ENCODE results near the gene SLC12A7.

Gene SLC12A7

DNA sequence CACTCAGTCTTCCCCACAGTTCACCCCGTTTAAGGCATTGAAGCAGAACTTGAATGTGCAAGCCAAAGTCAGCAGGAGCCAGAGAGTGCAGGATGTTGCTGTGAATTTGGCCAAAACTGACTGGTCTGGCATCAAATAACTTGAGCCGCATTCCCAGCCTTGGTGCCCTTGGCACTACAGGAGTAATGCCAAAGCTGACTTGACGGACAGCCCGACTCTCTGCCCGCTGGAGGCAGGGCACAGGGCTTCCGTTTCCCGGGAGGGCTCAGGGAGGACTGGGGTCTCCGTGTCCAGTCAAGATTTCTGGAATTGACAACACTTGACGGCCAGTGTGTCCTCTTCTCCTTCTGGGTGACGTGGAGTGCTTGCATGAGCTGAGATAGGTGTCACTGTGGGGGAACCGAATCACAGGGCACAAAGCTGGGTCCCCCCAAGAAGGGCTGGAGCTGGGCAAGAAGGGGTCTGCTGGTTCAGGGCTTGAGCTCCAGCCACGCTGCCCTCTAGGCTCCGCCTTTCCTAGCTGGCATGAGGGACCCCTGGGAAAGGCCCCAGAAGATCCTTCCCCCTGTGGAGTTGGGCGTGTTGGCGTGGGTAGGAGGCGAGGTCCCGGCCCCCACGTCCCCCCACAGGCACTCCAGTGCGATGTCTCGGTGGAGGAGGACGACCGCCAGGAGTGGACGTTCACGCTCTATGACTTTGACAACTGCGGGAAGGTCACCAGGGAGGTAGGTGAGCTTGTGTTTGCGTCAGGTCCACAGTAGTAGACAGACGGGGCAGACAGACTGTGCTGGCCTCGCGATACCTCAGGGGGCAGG is 78.0 kb downstream of the SLC12A7 start:
- Mint-ChIP-seq H3K4me1 (peaks cover 22% of the 10 kb centered on the region), H3K9me3 (peaks cover 3% of the 10 kb centered on the region), H3K36me3 (ENCODE audit: low read depth) (no peaks in the 10 kb centered on the region), H3K4me3 (no peak overlapping the region), H3K27ac (peak overlapping the region; percentile 83), H3K27me3 (ENCODE audit: low read depth, poor library complexity) (peaks cover 3% of the 10 kb centered on the region)
- no peak for TF ChIP-seq CTCF (IDR thresholded peaks at IDR 0.05)
- peak; percentile 3 for DNase-seq

DNA sequence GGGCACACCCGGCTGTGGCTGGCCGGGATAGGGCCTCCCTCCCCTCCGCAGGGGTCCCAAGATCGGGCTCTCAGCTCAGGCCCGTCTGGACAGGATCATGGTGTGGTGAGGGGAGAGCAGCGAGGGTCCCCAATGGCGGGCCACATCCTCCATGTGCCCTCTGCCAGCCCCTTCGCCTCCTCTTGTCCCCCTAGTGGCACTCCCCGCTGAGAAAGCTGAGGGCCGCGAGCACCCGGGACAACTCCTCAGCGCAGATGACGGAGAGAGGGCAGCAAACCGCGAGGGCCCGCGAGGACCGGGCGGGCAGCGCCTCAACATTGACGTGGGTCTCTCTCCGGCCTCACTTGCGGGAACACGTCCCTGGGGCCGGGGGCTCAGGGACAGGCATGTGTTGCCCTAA is 78.7 kb downstream of the SLC12A7 start:
- Mint-ChIP-seq H3K4me1 (peaks cover 23% of the 10 kb centered on the region), H3K27ac (no peak overlapping the region), H3K36me3 (ENCODE audit: low read depth) (no peaks in the 10 kb centered on the region), H3K4me3 (no peak overlapping the region), H3K27me3 (ENCODE audit: low read depth, poor library complexity) (peaks cover 3% of the 10 kb centered on the region), H3K9me3 (no peaks in the 10 kb centered on the region)
- peak; percentile 0 for DNase-seq
- no peak for TF ChIP-seq CTCF (IDR thresholded peaks at IDR 0.05)

GRCh38 chr5:1032551-1033027 is 79.3 kb downstream of the SLC12A7 start:
- no peak overlapping the region for H3K27ac Mint-ChIP-seq
- peaks cover 23% of the 10 kb centered on the region for H3K4me1 Mint-ChIP-seq
- no peaks in the 10 kb centered on the region for H3K9me3 Mint-ChIP-seq
- H3K27me3 Mint-ChIP-seq (ENCODE audit: low read depth, poor library complexity): peaks cover 3% of the 10 kb centered on the region
- no peak for TF ChIP-seq CTCF (IDR thresholded peaks at IDR 0.05)
- no peak for DNase-seq
- no peaks in the 10 kb centered on the region for H3K36me3 Mint-ChIP-seq (ENCODE audit: low read depth)
- H3K4me3 Mint-ChIP-seq: no peak overlapping the region

- peaks cover 23% of the 10 kb centered on the region for H3K4me1 Mint-ChIP-seq
- no peak for TF ChIP-seq CTCF (IDR thresholded peaks at IDR 0.05)
- H3K27ac Mint-ChIP-seq: no peak overlapping the region
- H3K27me3 Mint-ChIP-seq (ENCODE audit: low read depth, poor library complexity): peaks cover 3% of the 10 kb centered on the region
- no peak overlapping the region for H3K4me3 Mint-ChIP-seq
- H3K36me3 Mint-ChIP-seq (ENCODE audit: low read depth): no peaks in the 10 kb centered on the region
- no peaks in the 10 kb centered on the region for H3K9me3 Mint-ChIP-seq
- DNase-seq: no peak
These were observed 79.9 kb downstream of the SLC12A7 start for GRCh38 chr5:1032011-1032410.

- no peak overlapping the region for H3K4me3 Mint-ChIP-seq
- H3K27ac Mint-ChIP-seq: no peak overlapping the region
- H3K27me3 Mint-ChIP-seq (ENCODE audit: low read depth, poor library complexity): peaks cover 3% of the 10 kb centered on the region
- peaks cover 18% of the 10 kb centered on the region for H3K4me1 Mint-ChIP-seq
- no peak for TF ChIP-seq CTCF (IDR thresholded peaks at IDR 0.05)
- H3K9me3 Mint-ChIP-seq: no peaks in the 10 kb centered on the region
- no peaks in the 10 kb centered on the region for H3K36me3 Mint-ChIP-seq (ENCODE audit: low read depth)
- DNase-seq: no peak
These were observed 80.4 kb downstream of the SLC12A7 start for GRCh38 chr5:1031306-1031959.
